Stimulated activated CD8-positive, alpha-beta memory T cell treated with anti-CD3 and anti-CD28 coated beads, Interleukin-4, amount 100 ng/mL, for 4 hours (primary cell): ENCODE measurements around the gene GABBR2.

Experiments
- DNase-seq, 2 donors: peaks; one replicate each; pipeline ENCODE4 v3.0.0-alpha.2; 2020; ENCODE audit warnings: low read depth in 2 of 2, low spot score in 1 of 2

The GABBR2 gene

DNA sequence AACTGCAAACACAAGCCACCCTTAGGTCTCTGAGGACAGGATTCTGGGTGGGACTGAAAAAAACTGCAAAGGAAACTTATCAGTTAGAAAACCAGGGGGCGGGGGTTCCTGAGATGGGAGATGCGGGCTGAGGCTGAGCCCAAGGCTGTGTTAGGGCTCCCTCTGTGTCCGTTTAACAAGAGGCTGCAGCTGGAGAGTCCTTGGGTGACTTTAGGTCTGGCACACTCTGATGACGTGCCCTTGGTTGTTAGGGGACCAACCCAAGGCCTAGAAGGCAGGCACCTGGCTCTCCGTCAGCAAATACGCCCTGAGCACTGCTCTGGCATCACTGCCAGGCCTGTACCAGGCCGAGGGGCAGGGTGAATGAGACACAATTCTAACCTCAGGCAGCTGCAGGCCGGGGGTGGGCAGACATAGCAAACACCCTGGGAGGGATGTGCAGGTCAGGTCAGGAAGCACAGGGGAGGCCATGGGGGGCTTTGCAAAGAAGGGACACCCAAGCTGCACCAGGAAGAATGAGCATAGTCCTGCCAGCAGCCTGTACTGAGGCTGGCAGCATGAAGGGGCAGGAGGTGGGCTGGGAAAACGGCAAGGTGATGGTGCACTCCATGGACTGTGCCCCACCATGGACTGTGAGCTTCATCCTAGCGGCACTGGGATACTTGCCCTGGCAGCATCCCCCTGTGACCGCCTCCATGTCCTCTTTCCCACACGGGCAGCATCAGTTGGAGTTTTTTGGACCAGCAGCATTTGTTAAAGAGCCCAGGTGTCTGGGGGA, 137.9 kb downstream of the GABBR2 start:
- no peak for DNase-seq

DNA sequence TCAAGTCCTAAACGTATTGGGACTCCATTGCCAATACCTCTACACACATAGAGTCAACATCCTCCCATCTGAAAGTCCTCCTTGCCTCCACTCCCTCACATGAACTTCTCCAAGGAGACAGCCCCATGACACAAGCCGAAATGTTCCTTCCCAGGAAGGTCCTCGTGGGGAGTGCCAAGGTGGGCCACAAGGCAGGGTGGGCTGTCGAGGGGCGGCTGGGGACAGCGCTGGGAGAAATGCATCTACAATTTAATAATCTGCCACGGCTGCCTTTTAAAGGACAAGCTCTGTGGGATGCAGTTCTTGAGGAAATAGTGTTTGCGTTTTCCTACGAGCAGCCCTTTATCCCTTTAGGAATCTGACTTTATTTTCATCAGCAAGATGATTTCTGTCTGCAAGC, 138.7 kb downstream of the GABBR2 start:
- no peak for DNase-seq

DNA sequence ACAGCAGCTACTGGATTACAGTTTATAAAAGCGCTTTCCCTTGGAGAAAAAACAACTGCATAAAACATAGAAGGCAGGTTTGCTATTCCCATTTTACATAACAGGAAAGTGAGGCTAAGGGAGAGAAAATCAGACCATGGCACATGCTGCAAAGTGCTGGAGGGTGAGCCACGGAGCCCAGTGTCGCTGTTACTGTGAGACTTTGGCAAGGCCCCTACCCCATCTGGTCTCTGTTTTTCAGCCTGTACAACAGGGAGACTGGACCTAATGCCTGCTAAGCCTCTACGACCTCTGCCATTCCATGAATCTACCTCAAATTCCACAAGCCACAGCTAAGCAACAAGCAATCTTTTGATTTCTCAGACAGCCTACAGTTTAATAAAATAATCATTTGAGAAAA, 139.2 kb downstream of the GABBR2 start:
- no peak for DNase-seq

DNA sequence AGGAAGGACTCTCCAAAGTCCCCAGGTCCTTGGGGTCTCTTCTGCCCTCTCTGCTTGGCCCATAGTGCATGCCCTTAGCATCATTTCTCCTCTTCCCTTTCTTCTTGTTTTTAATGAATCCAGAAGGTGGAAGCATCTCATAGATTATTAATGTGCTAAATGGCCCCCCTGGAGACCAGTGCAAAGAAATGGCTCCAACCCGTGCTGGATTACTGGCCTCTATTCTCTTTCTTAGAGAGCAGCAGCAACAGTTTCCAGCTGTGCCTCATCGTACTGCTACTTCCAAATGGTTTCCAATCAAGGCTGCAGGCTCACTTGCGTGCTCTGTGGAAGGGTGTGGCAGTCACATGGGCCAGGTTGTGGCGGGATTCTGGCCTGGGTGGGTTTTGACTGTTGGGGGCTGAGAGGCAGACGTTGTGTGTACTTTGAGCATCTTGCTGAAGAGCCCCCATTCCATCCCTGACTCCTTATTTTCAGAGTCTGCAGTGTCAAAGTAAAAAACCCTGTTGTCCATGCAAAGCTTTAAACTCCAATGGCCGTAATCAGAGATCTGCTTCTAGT, 139.7 kb downstream of the GABBR2 start:
- no peak for DNase-seq

DNA sequence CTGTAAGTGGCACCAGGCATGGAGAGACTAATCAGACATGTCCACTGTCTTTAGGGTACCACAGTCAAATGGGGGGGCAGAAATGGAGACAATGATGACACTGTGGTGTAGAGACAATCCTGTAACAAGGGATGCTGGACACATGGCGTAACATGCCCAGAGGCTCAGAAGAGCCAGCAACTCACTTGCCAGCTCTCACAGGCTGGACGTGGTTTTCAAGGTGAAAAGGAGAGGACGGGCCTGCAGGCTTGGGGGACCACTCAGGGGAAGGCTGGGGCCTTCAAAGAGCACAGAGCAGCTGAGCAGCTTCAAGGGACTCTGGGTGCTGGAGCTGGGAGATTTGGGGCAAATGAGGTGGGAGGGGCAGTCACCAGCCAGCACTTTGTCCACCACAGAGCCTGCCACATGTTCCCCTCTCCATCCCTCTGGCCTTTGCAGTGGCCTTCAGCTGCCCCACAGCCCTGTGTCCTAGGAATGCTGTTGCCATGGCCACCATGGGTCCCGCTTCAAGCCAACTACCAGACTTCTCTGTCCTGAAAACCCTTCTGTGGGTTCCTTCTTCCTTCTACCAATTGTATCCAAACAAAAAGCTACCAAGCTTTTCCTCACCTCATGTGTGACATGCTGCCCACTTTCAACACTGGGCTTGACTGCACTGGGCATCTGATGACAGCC, 140.4 kb downstream of the GABBR2 start:
- DNase-seq = no peak

DNA sequence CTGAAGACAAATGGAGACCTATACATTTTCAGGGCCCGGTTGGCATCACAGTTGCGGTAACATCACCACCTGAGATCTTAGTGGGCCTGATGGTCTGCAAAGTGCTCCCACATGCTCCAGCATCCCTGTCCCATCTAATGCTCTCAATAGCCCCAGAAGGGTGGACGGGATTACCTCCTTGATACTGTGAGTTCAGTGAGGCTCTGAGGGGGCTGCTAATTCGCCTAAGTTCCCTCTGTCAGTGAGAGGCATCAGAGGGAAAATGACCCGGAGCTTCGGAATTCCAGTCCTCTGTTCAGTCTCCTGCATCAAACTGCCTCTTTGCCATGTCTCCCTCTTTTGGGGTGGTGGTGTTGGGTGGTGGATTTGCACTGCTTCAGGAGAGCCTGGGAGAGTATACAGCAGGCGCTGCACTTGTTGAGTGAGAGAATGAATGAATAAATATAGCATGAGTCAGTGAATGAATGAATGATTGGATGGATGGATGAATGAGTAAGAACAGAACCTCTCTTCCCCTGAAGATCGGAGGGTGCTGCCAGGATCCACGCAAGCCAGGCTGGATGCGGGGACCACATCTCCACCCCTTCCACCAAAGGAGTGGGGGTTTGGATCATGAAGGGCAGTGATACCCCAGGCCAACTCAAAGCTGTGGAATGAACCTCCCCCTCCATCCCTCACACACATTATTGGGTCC, 141.0 kb downstream of the GABBR2 start:
- DNase-seq = no peak

DNA sequence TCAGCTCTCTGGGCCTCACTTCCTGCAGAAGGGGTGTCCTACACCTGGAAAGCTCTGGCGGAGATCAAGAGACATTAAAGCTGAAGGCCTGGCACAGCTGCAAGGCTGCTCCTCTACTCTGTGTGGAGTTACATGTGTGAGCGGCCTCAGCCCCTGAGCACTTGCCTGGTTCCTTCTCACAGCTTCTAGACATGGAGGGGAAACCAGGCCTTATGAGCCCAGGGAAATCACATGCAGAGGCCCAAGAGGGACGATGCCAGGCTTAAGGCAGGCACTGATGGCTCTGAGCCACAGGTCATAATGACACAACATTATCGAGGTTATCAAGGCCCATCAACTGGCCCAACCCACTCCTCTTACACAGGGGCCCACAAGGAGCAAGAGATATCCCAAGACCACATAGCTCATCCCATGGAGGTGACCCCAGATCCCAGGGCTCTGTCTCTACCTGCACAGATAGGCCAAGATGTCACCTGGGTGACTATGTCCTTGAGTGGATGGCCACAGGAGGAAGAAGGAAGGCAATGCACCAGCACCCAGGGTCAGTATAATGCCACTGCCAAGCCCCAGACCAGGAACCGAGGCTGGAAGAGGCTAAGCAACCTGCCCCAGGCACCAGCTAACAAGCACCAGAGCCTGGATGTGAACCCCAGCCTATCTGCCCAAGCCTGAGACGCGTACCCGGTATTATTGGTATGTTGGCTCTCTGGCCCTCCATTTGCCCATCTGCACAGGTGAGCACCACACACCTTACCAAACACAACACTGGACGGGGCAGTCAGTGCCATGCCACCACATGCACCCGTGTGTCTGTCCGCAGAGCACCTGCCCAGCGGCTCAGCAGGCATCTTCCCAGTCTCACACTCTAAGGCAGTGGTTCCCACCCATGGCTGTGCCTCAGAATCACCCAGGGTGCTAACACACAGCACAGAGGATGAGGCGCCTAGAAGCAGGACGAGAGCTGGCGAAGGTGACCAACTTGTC, 143.3 kb downstream of the GABBR2 start:
- no peak for DNase-seq

DNA sequence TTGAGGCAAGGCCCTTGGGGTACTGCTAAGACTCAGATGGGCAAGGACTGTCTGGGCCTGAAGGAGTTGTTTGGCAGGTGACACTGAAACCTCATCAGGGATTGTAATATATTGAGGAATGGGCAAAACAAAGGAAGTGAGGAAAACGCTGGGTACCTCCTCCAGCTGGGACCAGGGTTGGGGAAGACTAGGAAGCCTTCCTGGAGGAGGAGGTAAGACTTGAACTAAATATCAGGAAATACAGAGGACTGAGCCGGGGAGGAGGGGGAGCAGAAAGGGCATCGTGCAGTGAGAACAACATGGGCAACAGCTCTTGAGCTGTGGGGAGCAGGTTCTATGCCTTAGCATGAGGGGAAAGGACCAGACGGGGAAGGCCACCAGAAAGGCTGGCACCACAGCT, 144.0 kb downstream of the GABBR2 start:
- DNase-seq = no peak

DNA sequence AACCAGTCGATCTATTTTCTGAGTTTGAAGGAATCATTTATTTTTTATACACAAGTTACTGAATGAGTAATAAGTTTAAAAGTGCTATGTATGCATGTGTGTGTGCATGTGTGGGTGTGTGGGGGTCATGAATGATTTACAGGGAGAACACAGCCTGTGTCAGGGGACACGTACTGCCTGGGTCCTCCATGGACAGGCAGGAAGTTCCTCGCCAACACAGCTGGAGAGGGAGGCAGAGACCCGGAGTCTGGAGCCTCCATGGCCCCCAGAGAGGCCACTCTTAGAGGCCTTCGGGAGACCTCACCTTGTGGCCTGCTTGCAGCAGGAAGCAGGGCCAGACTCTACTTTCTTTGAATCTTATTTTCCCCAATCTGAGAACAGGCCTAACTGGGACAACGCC, 144.7 kb downstream of the GABBR2 start:
- DNase-seq = no peak

DNA sequence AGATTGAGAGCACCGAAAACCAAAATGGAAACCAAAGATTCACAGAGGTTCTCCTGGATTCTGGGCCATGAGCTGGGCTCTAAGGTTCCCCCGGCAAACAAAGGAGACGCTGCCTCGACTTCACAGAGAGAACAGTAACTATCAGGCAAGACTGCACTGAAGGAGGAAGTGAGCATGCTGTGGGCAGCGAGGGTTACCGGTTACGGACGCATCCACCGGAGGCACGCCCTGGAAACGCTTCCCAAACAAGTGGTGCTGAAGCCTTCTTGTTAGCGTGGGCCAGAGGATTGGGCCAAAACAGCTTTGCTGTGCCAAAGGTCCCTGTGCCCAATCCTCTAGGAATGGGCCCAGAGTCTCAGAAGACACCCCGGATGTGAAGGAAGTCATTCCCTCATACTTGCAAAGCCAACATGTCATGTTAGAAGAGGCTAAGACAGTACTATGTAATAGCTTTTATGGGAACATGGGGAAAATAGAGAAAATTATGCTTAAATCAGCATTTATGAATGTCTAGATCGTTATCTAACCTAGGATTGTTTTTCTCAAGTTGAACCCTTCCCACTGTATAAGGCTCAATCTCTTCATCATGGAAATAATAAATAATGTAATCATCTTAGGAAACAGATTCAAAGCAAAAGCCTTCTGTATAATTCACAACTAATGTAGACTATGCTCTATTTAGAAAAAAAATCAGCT, 145.4 kb downstream of the GABBR2 start:
- DNase-seq = no peak

DNA sequence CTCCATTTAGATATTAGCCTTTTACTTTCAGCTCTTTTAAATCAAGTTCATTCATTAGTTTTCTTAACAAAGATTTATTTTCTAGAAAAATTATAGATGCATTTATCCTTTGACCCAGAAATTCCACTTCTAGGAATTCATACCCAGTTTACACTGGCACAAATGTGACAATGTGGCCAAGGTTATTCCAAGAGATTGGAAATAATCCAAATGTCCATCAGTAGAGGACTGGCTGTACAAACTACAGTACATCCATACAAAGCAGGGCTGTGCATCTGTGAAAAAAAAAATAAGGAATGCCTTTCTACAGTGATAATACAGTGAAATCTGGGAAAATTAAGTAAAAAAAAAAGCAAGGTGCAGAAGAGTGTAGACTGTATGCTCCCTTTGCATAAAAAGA, 149.2 kb downstream of the GABBR2 start:
- no peak for DNase-seq

DNA sequence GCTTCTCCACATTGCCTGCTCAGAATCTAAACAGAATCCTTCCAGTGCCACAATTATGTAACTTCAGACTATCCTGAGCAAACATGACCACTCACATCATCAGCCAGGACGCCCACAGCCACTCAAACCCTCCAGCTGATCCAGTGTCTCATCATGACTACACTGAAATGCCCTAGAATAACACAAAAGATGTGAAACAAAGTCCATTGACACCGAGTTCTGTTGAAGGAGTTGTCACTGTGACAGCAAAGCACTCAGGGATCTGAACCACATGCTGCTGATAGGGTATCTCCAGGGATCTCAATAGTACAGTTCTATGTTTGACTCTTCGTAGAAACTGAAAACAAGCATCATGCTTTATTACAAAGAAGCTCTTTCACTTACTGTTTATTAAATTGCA, 150.2 kb downstream of the GABBR2 start:
- no peak for DNase-seq

DNA sequence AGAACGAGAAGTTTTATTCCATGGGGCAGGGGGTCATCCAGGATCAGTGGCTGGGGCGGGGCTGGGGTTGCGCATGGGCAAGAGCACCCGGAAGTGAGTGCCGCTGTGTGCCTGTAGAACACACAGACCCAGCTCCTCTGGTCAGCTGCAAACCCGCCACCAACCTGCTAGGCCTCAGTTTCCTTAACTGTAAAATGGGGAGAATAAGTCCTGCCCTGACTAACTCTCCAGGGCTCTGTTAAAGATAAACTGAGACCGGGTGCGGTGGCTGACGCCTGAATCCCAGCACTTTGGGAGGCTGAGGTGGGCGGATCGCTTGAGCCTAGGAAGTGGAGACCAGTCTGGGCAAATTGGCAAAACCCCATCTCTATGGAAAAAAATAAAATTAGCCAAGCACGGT, 152.2 kb downstream of the GABBR2 start:
- no peak for DNase-seq

DNA sequence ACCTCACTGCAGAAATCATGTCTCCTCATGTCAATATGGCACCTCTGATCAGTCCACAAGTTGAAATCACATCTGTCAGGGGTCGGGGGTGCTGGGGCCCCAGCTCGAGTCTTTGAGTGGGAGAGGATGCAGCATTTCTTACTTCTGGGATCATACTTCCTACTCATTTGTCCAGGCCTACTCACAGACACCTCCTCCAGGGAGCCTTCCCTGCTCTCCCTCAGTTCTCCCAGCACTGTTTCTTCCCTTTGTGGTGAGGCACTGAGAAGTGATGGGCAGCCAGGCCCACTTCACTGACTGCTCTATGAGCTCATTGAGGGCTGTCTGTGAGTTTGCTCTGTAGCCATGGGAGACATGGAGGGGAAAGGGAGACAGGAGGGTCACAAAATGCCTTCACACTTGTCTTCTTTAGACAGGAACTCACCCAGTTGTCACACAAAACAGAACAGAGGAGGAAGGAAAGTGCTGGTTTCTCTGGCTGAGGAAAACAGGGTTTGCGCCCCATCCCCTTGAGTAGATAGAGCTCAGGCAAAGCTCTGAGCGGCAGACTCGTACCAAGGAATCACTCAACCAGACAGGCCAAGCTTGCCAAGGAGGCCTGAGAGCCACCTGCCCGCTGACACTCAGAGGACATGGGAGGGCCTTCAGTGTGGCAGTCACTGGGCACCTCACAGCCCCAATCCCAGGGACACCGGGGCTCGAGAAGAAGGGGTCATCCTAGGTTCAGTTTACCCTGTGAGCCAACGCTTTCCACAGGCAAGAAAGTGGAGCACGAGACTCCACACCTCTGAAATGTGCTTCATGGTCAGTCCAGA, 152.9 kb downstream of the GABBR2 start:
- no peak for DNase-seq

DNA sequence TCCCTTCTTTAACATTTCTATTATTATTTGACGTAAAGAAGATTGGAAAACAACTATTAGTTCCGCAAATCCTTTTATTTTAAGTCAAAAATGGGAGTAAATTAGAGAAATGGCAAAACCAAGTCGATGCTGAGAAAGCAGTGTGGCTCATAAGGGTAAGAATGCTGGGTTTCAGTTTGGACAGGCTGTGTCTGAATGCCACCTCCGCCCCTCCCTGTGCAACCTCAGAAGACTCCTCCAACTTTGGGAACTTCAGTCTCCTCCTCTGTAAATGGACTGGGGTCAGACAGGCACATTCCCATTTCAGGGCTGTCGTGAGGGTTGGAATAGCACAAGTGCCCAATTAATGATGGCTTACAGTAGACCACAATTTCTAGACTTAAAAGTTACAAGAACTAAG, 154.0 kb downstream of the GABBR2 start:
- no peak for DNase-seq

DNA sequence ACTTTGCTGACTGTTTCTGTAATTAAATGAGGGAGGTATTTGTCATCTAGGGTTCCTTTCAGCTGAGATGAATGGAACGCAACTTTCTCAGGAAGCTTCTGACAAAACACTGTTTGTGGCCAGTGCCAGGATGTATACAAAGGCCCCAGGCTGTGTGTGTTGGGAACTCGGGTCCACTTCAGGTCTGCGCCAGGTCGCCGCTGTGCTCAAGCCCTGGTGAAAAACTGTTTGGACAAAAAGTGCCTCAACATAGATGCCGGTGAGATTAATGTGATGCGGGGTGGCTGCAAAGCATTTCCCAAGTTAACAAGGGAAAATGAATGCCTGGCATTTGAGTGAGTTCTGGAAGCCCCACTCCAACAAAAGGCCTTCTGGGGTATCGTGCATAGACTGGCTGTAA, 156.4 kb downstream of the GABBR2 start:
- DNase-seq = no peak

DNA sequence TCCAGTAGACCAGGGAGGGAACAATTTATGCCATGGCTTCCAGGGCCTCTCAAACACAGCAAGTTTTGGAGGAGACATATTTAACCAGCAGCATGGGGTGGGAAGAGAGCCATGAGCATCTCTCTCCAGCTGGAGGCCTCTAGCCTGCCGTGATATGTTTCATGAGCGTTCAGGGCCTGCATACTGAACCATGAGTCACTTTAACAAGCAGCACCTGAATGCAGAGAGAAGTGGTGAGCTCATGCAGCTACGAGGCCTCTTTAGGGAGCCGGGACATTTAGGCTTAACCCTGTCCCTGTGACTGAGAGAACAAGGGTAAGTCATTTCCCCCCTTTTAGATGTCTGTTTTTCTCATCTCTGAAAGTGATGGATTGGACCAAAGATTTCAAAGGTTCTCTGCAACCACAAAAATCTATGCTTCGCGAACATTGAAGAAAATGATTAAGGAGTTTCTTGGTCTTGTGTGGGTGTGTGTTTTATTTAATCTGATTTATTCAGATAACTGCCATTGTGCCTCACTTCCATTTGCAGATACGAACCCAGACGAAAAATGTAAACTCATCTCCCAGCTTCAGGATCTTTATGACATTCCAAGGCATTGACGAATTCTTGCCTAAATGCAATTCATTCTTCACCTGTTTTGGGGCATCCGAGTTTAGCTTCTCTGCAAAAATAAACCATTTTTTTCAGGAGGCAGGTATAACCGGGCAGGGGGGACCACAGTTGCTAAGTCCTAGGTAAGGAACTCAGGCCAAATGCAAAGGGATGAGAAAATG, 157.0 kb downstream of the GABBR2 start:
- DNase-seq = no peak

DNA sequence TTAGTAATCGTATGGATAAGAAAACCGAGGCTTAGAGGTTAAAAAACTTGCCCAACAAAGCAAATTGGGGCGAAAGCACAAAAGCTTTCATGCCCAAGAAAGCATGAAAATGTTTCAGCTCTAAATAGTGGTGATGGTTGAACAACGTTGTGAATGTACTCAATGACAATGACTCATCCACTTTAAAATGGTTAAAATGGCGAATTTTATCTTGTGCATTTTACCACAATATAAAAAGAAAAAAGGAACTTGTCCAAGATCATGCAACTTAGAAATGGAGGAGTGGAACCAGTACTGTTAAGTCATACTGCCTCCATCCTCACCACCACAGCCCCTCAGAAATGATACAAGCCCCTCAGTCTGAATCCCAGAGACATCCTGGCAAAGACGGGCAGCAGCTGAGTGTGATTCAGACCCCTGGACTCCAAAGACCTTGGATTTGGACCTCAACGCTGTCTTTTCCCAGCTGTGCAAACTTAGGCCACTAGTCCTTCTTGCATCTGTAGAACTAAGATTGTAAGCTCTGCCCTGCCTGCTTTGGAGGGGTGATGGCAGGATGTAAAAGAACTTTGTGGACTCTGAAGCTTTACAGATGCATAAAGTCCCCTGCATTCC, 158.4 kb downstream of the GABBR2 start:
- DNase-seq = no peak
